HG03196 (cell line): ENCODE measurements around the gene MEGF11.

Experiments
- ATAC-seq: cut with Tn5 transposase; IDR thresholded peaks from one replicate; pipeline ENCODE4 v1.9.1; 2021; ENCODE audit not compliant: unreplicated experiment

Gene MEGF11

DNA sequence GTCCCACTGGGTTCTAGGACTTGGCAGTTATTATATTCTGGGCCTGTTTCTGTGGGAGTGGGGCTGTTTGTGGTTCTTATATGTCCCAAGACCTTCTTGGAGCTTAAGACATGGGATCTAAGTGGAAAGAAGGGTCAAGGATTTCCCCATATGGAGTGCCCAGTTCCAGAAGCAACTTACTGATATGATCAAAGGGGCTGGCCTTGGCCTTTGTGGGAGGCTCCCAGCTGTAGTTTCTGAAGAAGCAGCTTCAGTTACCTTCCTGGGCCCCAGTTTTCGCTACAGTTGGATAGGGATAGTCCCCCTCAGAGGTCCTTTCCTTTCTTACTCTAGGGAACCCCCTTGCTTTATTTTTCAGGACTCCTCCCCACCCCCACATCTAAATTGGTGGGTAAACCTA lies 328.2 kb downstream of the MEGF11 start:
- no peak for ATAC-seq

DNA sequence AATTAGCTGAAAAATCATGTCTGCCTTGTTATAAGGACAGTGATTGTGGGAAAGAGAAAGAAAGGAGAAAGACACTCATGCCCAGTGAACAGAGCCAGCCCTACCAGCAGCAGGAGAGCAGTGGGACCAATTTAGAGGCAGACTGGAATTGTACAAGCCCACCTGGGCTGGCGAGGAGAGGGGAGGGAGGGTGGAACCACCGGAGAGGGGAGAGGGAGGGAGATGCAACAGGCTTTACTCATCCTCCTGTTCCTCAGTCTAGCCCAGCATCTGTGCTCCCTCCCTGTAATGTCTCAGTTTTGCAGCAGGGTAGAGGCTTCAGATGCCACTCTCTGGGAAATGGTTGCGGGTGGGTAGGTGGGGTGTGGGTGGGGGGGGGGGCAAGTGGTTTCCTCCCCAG lies 329.5 kb downstream of the MEGF11 start:
- no peak for ATAC-seq

DNA sequence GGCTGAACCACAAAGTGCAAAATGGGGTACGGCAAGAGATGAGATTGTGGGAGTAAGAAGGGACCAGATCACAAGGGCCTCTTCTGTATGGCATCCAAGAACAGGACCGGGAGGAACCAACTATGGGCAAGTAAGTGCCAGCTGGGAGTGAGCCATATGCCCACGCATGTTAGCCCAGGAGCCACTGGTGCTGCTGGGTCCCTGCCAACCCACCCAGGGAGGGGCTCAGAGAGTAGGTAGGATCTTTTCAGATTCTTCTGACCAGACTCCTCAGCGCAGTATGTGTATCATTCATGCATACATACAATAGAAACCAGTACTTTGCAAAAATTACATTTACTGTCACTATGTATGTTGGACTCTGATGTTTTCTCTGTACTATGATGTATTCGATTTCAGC lies 330.3 kb downstream of the MEGF11 start:
- ATAC-seq = no peak

DNA sequence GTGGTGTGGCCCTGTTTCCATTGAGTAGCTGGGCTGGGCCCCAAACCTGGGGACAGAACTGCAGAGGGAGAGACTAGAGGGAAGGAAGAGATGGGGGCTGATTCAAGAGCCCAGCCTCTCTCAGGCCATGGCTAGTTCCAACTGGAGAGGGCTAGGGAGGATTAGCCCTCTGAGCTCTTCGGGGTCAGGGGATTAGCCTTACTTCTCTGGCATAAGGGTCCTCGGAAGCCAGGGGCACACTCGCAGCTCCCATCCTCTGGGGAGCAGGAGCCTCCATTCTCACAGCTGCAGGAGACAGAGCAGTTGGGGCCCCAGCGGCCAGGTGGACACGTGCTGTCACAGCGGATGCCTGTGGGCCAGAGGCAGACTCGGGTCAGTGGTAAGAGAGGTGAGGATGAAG lies 330.9 kb downstream of the MEGF11 start:
- ATAC-seq = no peak

DNA sequence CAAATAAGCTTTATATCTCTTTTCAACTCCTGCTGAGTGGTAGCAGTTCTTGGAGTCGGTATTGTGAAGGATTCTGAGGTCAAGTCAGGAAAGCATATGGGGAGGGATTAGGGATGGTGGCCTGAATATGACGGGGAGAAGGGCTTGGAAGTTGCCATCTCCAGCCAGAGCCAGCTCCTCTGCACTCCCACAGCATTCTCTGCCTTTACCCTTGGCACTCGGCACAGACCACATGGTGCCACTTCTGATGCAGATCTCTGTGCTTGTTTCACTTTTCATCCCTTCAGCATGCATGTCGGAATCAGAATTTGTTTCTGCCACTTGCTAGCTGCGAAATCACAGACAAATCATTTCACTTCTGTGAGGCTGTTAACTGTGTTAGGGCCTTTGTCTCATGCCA lies 331.8 kb downstream of the MEGF11 start:
- no peak for ATAC-seq

DNA sequence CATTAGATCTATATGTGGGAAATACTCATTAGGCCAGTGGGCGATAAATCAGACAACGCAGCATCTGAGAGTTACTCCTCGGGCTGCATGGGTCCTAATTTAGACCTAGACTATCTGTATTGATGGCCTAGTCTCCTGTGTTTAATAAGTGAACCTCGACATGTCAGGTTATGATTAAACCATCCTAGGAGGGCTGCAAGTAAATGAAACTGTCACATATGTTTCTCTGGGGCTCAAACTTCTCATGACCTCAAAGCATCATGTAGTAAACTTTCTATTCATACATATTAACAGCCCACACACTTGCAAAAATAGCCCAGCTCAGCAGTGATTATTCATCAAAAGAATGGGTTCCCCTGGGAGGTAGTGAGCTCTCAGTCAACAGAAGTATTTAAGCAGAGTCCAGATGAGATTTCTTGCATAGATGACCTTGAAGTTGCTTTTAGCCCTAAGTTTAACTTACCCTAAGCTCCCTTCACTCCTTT lies 332.7 kb downstream of the MEGF11 start:
- ATAC-seq = peak; percentile 34

DNA sequence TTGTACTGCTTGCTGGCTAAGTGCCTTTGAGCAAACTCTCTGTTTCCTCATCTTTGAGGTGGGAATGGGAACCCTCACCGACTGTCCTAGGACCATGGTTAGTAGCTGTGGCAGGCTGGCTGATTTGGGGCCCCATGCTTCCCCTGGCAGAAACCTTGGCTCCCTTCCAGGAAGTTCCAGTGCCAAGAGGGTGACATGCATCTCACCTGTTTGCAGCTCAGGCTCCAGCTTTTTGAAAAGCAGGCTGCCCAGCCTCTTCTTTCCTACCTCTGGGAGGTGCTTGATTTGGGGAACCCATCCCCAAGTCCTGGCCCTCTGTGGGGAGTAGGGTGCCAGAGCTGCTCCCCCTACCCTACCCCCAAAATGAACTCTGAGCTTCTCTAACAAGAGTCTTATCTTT lies 333.4 kb downstream of the MEGF11 start:
- ATAC-seq = no peak

DNA sequence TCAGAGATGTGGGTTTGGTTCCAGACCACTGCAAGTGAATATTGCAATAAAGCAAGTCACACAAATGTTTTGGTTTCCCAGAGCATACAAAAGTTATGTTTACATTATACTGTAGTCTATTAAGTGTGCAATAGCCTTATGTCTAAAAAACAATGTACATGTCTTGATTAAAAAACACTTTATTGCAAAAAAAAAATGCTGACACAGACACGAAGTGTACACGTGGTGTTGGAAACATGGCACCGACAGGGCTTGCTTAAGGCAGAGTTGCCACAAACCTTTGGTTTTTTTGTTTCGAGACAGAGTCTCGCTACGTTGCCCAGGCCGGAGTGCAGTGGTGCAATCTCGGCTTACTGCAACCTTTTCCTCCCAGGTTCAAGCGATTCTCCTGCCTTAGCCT lies 334.2 kb downstream of the MEGF11 start:
- ATAC-seq = no peak

DNA sequence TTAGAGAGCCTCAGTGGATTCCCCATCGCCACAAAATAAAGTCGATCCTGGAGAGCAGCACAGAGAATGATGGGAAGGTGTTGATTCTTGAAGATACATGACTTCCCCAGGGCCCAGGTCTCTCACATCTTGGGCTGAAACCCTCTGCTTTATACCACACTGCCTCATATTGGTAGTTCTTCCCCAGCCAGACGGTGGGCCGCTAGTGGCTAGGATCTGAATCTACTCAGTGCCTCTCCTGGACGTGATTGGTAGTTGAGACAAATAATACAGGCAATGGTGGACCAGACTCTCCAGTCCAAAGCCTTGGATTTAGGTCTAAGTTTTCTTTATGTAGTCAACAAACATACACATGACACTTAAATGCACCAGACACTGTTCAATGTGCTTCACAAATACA lies 334.6 kb downstream of the MEGF11 start:
- ATAC-seq = no peak

DNA sequence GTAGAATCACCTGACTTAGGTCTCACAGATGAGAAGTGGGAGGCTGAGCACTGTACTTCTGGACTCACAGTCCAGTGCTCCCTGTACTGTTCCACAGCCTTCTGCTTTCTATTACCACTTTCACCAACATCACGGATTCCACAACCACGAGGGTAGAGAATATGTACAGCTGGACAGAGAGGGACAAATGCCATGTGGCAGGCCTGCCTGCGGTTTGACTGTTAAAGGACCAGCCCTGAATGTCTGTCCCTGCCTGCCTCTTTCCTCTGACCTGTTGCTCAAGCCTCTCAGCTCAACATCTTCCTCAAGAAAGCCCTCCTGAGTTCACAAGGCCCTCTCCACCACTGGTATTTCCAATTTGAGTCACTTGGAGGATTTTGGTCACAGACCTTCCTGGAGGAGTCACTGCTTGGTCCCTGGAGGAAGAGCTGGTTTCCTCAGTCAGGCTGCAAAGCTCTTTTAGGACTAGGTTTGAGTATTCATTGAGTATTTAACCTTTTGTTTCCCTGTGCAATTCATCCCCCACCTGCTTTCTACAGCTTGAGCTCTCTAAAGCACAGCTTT lies 335.1 kb downstream of the MEGF11 start:
- ATAC-seq = no peak

DNA sequence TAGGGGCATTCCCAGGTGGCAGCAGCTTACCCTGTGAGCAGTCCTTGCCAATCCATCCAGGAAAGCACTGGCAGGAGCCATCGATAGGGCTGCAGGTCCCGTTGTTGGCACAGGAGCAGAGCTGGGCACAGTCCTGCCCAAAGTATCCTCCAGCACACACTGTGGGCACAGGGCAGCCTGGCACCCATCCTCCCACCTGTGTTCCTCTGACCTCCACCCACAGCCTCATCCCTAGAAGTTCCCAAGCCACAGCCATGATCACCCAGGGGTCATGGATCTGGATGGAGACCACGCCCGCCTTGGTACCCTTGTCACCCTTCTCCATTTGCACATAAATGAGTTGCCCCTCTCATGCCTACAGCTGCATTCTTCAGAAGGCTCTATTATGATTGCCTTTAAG lies 335.6 kb downstream of the MEGF11 start:
- no peak for ATAC-seq

DNA sequence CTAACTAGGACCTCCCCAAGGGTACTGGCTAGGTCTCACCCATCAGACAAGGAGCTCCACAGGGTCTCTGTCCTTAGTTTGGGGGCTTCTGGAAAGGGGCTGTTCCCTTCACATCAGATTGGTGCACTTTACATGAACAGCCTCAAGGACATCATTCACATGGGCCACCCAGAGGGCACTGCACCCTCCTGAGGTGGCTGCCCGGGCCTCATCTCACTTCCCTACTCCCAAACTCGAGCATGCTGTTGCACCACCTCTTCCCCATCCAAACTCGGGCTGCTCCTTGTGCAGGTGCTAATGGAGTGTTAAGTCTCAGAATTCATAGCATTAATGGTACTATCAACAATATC lies 336.2 kb downstream of the MEGF11 start:
- ATAC-seq = no peak

DNA sequence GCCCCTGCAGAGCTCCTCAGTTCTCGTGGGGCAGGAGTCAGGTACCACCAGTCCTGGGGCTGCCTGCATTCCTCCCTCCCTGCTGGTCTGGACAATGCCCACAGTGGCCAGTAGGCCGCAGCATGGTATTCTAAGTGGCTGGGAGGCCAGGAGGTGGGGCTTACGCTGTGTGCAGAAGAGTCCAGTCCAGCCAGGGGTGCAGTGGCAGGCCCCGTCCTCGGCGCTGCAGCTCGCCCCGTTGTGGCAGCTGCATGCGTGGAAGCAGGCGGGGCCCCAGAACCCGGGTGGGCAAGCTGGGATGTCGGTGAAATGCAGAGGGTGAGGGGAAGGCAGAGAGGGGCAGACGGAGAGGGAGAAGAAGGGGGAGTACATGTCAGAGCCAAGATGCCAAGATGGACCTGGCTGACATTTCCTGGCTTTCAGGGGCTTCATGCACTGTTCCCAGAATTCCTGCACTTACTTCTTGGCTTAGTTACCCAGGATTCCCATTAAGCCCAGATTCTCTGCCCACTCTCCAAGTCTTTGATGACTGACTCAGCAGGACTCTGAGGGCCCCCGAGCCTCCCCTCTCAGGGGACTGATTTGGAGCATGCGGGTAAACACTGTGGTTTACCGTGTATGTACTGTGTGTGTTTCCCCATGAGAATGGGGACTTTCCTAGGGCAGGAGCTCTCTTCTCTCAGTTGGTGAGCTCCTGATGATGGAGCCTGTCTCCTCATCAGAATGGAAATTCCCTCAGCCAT lies 336.7 kb downstream of the MEGF11 start:
- peak; percentile 46 for ATAC-seq

DNA sequence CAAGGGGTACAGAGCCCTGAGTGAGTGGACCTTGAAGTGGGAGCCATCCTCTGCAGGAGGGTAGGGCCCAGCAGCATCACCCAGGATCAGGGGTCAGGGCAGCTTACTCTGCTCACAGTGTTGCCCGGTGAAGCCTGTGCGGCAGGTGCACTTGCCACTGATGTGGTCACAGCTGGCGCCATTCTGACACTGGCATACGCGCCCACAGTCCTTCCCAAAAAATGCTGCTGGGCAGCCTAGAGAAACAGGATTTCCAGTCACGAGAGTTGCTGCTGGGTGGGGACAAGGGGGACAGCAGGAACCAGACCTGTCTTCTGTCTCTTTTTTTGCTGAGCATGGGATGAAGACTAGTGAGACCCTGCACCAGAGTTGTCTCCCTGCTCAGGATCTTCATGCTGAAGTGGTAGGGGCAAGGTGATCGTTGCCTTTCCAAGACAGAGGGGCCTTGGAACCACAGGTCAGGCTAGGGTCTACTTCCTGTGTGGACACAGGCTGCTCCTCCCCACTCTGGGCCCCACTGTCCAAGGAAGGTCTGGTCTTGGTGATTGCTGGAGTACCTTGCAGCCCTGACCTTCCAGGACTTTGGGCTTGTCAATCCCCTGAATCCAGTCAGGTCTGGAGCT lies 337.4 kb downstream of the MEGF11 start:
- ATAC-seq = no peak

DNA sequence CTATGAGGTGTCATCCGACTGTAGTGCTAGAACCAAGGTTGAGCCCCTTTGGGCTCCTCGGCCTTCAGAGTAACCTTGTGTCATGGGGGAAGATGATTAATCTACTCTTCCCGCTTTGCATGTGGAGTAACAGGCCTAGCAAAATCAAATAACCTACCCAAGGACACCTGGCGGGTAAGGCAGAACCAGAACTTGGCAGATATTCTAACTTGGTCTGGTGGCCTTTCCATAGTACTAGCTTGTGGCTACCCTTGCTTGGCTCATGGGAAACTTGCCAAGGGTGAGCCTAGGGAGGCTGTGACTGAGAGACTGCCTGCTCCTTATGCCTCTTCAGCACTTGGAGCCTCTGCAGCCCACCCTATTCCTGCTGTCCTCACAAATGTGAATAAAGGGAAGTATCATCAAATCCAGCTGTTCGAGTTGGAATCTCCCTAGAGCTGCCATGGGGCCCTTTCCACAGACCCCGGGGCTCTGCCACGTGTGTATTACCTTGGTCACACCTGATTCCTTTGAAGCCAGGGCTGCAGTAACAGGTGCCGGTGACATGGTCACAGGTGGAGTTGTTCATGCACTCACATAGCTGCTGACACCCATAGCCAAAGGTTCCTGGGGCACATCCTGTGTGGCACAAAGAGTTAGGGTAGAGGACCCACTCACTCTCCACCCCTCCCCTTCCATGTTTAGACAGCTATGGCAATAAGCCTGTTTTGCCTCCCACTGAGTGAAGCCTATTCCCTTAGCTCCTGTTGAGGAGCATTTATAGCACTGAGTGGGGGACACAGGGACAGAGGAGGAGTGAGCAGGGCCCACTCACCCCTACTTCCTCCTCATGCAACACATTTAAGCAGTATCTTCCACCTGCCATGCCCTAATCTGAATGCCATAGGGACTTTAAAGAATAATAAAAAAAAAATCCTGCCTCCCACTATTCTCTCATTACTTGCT lies 338.3 kb downstream of the MEGF11 start:
- ATAC-seq = no peak

DNA sequence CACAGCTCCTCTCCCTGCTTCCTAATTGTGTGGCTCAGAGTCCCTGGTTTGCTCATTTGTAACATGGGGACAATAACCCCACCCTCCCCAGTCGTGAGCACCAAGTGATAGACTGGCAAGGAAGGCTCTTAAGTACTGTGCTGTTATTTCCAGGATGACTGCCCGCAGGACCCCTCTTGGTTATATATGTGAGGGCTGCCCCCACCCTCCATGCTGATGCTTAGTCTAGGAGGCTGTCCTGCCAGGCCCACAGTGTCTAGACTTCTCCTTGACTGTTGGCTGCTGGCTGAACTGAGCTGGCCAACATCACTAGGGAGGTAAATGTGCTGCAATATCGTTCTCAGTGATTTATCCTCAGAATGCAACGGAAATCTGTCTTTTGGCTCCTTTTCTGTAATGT lies 339.2 kb downstream of the MEGF11 start:
- ATAC-seq = no peak

DNA sequence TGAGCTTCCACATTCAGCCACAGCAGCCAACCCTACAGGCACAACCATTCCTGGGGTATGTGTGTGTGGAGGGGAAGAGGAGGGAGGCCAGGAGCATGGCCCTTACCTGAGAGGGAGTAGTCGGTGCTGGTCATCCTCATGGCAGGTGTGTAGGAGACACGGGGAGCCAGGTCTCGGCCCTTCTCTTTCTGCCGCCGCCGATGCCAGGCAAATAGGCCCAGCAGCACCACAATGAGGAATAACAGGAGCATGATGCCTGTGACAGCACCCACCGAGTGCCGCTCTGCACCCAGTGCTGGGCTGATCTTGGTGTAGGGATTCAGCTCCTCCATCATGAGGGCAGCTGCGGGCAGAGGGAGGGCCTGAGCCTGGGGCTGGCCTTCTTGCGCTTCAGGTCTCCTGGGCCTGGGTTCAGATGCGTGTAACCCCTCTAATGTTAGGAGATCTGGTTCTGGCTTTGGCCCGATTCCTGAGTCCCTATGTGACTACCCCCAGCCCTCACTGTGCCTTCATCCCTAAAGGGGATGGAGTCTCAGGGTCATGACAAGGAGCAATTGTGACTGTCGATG lies 339.8 kb downstream of the MEGF11 start:
- no peak for ATAC-seq

DNA sequence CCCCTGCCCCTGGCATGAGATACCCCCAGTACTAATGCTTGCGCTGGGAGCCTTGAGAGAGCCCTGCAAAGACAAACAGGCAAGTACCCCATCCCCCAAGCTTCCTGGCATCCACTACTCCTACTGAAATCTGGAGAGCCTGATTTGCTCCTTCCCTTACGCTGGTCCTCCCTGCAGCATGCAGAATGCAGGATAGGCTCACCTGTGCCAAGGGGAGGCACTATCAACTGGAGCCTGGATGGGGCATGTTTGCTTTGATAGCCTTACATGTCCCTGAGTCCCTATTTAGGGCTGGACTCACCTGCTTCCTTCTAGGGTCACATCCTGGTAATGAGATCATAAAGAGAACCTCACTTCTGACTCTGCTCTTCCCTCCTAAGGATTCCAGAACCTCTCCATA lies 341.3 kb downstream of the MEGF11 start:
- no peak for ATAC-seq

DNA sequence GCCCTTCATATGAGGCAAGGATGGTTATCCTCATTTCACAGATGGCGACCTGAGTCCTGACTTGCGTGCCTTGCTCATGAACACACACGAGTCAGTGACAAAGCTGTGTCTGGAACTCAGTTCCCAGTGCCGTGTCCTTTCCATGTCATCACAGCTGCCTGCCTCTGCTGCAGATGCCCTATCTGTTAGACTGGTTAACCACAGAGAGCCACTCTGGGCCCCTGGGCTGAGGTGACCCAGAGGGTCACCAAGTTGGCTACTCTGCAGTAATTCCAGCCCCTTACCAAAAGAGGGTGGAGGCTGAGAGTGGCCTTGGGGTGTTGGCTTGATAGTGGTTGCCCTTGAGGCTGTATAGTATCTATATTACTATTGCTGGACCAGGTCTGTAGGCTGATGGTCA lies 343.2 kb downstream of the MEGF11 start:
- ATAC-seq = no peak

DNA sequence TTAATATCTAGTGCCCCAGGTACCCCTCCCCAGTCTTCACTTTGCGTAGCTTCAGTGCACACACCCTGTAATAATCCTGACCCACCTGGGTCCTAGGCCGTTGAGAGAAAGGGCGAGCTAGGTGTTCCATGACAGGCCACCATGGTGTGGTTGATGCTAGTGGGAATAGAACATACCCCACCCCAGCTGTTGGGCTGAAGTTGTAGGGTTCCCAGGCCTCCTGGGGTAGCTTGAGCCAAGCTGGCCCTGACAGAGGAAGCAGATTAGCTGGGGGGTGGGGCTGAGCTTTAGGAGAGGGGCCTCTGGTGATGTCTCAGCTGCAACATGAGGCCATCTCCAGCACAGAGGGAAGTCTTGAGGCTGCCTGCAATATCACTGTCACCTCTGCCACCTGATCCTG lies 343.7 kb downstream of the MEGF11 start:
- no peak for ATAC-seq

DNA sequence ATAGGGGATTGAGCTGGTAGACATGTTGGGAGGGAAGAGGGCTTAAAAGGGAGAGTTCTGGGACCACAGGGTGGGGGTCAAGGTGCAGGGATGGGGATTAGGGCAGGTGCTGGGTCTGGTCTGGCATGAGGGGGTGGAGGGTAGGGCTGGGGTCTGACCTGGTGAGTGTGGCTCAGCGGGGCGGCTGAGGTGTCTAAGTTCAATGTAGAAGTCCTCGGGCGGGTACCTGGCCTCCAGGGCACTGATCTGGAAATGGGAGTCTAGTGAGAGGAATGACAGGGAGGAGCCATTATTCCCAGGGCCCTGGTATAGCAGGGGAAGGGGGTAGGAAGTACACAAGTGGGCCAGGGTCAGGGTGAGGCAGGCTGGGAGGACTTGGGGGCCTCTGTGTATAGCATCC lies 344.7 kb downstream of the MEGF11 start:
- ATAC-seq = no peak
